ENCODE measurements around the gene TAL1.

Gene TAL1

DNA sequence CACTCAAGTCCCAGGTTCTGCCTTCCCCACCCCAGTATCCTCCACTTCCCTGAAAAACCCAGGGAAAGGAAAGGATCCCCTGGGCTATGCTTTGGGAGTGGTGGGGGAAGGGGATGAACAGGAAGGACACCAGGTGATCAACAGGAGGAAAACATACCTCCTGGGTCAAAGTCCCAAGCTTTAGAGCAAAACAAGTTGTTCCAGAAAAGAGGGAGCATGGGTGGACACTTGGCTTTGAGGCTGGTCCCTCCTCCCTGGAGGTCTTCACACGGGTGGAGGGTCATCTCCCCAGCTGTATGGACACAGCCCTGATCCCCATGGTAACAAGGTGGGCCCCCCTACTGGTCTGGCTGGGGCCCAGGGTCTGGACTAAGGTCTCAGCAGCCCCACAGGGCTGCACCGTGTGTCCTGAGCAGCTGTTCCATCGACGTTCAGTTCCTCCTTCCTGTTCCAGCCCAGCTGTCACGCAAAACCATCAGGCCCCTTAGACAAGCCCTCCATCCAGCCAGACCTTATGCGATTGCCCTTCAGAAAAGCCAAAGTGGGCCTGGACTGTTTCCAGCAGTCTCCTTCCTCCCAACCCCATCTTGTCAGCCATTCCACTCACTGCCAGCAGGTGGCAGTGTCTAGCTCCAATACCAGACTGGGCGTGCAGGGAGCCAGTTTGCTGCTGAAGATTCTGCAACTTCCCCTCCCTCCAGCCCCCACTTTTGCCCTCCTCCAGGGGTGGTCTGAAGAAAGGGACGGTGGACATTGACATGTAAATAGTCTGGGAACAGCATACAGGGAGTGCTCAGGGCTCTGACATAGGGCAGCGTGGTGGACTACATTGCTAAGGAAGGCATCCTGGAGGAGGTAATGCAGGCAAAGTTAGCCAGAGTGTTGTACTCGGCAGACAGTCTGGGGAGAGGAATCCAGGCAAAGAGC lies 39.3 kb downstream of the TAL1 start:
- peaks cover 1% of the 10 kb centered on the region for H3K4me1 Mint-ChIP-seq (ENCODE audit: low read depth)
- H3K27ac Mint-ChIP-seq: no peak overlapping the region
- H3K4me3 Mint-ChIP-seq: no peak overlapping the region
- no peaks in the 10 kb centered on the region for H3K36me3 Mint-ChIP-seq (ENCODE audit: low read depth)
- DNase-seq (ENCODE audit: low spot score): peak; percentile 58
- no peaks in the 10 kb centered on the region for H3K9me3 Mint-ChIP-seq
- peaks cover 5% of the 10 kb centered on the region for H3K27me3 Mint-ChIP-seq (ENCODE audit: low read depth)

DNA sequence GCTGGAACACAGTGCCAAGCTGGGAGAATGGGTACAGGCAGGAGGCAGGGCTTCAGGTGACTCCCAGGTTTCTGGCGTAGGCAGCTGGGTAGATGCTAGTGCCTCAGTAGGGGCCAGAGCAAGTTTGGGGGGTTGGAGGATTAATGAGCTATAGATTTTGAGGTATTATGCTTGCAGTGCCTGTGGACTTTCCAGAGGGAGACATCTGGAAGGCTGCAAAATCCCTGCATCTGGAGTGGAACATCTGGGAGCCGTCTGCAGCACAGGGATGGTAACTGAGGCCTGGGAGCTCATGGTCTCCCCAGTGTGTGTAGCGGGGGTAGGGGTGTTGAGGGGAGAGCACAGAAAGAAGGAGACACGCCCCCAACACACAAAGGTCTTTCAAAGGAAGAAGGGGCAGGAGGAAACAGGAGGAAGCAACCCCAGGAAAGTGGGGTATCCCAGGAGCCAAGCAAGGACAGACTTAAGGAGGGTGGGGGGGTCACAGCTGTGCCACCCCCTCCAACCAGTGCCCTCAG lies 40.0 kb downstream of the TAL1 start:
- H3K4me3 Mint-ChIP-seq: no peak overlapping the region
- no peak for DNase-seq (ENCODE audit: low spot score)
- H3K27ac Mint-ChIP-seq: no peak overlapping the region
- H3K9me3 Mint-ChIP-seq: no peaks in the 10 kb centered on the region
- no peaks in the 10 kb centered on the region for H3K36me3 Mint-ChIP-seq (ENCODE audit: low read depth)
- peaks cover 1% of the 10 kb centered on the region for H3K4me1 Mint-ChIP-seq (ENCODE audit: low read depth)
- peaks cover 5% of the 10 kb centered on the region for H3K27me3 Mint-ChIP-seq (ENCODE audit: low read depth)

GRCh38 chr1:47190857-47191256 lies 41.2 kb downstream of the TAL1 start:
- no peak overlapping the region for H3K4me3 Mint-ChIP-seq
- H3K27me3 Mint-ChIP-seq (ENCODE audit: low read depth): peaks cover 5% of the 10 kb centered on the region
- H3K4me1 Mint-ChIP-seq (ENCODE audit: low read depth): peaks cover 1% of the 10 kb centered on the region
- H3K27ac Mint-ChIP-seq: no peak overlapping the region
- no peak for DNase-seq (ENCODE audit: low spot score)
- H3K36me3 Mint-ChIP-seq (ENCODE audit: low read depth): no peaks in the 10 kb centered on the region
- H3K9me3 Mint-ChIP-seq: no peaks in the 10 kb centered on the region

- Mint-ChIP-seq H3K9me3 (no peaks in the 10 kb centered on the region), H3K27ac (no peak overlapping the region), H3K4me3 (no peak overlapping the region), H3K27me3 (ENCODE audit: low read depth) (peaks cover 5% of the 10 kb centered on the region), H3K36me3 (ENCODE audit: low read depth) (no peaks in the 10 kb centered on the region), H3K4me1 (ENCODE audit: low read depth) (peaks cover 1% of the 10 kb centered on the region)
- no peak for DNase-seq (ENCODE audit: low spot score)
Measured at GRCh38 chr1:47190509-47190855, 41.5 kb downstream of the TAL1 start.

- DNase-seq (ENCODE audit: low spot score): no peak
- peaks cover 1% of the 10 kb centered on the region for H3K4me1 Mint-ChIP-seq (ENCODE audit: low read depth)
- no peak within 1 kb of the TSS for H3K4me3 Mint-ChIP-seq
- H3K27me3 Mint-ChIP-seq (ENCODE audit: low read depth): peaks cover 5% of the 10 kb centered on the region
- H3K9me3 Mint-ChIP-seq: no peaks in the 10 kb centered on the region
- no peak within 1 kb of the TSS for H3K27ac Mint-ChIP-seq
- no peaks in the 10 kb centered on the region for H3K36me3 Mint-ChIP-seq (ENCODE audit: low read depth)
Measured at GRCh38 chr1:47189844-47190508, 42.0 kb downstream of the TAL1 start, which contains the start of gene PDZK1IP1. PDZK1IP1 (minus strand) TSS chr1:47190036; CDS start chr1:47189932, 104 bp downstream.

- no peaks in the 10 kb centered on the region for H3K36me3 Mint-ChIP-seq (ENCODE audit: low read depth)
- no peak overlapping the region for H3K27ac Mint-ChIP-seq
- peaks cover 1% of the 10 kb centered on the region for H3K4me1 Mint-ChIP-seq (ENCODE audit: low read depth)
- no peak overlapping the region for H3K4me3 Mint-ChIP-seq
- DNase-seq (ENCODE audit: low spot score): no peak
- peaks cover 3% of the 10 kb centered on the region for H3K27me3 Mint-ChIP-seq (ENCODE audit: low read depth)
- H3K9me3 Mint-ChIP-seq: no peaks in the 10 kb centered on the region
Measured at GRCh38 chr1:47188791-47189785, 42.9 kb downstream of the TAL1 start.

GRCh38 chr1:47187926-47188250 lies 44.1 kb downstream of the TAL1 start:
- Mint-ChIP-seq H3K27me3 (ENCODE audit: low read depth) (no peaks in the 10 kb centered on the region), H3K4me3 (no peak overlapping the region), H3K4me1 (ENCODE audit: low read depth) (no peaks in the 10 kb centered on the region), H3K9me3 (no peaks in the 10 kb centered on the region), H3K27ac (no peak overlapping the region), H3K36me3 (ENCODE audit: low read depth) (no peaks in the 10 kb centered on the region)
- DNase-seq (ENCODE audit: low spot score): no peak

DNA sequence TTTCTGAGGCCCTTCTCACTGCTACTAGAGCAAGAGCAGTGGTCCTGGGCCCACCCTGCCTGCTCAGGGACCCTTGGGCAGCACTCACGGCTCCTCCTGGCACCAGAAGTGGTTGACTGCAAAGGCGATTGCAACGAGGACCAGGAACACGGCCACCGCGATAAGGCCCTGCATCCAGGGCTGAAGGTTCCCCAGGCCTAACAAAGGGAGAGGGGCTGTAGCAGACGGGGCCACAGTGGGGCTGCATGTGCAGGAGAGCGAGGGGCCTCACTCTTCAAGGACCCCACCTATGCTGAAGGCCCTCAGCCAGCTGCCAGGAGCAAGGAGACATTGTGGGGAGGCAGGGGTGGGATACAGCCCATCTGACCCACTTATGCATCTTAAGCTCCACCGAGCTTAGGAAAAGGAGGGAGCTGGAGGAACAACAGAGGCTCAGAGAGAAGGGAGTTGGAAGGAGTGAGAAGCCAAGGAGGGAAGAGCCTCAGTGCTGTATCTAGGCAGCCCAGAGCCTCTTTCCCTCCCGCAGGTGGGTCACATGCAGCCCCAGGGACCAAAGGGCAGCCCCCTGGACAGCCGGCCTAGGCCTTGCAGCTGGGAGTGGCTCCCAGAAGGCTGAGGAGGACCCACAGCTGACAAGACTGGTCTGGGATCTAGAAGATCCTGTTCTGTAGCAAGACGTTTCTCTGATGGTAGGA lies 44.6 kb downstream of the TAL1 start:
- no peaks in the 10 kb centered on the region for H3K36me3 Mint-ChIP-seq (ENCODE audit: low read depth)
- no peaks in the 10 kb centered on the region for H3K27me3 Mint-ChIP-seq (ENCODE audit: low read depth)
- H3K4me3 Mint-ChIP-seq: no peak overlapping the region
- H3K4me1 Mint-ChIP-seq (ENCODE audit: low read depth): no peaks in the 10 kb centered on the region
- H3K9me3 Mint-ChIP-seq: no peaks in the 10 kb centered on the region
- no peak overlapping the region for H3K27ac Mint-ChIP-seq
- DNase-seq (ENCODE audit: low spot score): no peak

DNA sequence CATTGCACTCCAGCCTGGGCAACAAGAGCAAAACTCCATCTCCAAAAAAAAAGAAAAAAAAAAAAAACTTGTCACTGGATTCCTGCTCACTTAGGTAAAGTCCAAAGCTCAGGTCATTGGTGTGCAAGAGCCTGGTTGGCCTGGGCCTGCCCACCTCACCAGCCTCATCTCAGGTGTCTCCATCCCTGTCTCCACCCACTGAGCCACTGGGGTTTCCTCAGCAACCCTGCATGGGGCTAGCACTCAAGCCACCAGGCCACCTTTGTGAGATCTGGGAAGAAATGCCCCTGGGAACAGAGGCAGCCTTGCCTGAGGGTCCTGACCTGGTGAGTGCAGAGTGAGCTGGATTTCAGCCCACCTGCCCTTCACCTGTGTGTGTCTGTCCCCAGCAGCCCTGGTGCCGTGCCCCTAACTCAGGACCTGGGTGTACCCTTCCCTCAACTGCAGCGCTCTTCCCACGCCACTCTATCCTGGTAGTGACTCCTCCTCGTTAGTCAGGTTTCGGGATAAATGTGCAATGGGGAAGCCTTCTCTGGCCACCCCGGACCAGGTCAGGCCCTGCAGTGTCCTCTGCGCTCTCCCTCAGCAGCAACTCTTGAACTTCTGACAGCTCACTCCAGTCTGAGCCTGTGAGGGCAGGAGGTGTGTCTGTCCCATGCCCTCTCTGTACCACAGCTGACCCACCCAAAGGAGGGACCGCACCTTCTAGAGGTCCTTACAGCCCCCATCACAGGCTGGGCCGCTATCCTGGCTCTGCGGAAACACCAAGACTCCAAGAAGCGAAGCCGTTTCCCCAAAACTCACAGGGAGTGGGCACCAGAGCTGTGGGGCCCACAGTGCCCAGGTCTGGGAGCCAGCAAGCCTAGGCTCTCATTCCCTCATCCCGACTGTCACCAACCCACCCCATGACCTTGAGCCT lies 45.5 kb downstream of the TAL1 start:
- no peaks in the 10 kb centered on the region for H3K9me3 Mint-ChIP-seq
- no peak overlapping the region for H3K27ac Mint-ChIP-seq
- H3K4me1 Mint-ChIP-seq (ENCODE audit: low read depth): no peaks in the 10 kb centered on the region
- no peaks in the 10 kb centered on the region for H3K27me3 Mint-ChIP-seq (ENCODE audit: low read depth)
- DNase-seq (ENCODE audit: low spot score): no peak
- no peaks in the 10 kb centered on the region for H3K36me3 Mint-ChIP-seq (ENCODE audit: low read depth)
- H3K4me3 Mint-ChIP-seq: no peak overlapping the region

DNA sequence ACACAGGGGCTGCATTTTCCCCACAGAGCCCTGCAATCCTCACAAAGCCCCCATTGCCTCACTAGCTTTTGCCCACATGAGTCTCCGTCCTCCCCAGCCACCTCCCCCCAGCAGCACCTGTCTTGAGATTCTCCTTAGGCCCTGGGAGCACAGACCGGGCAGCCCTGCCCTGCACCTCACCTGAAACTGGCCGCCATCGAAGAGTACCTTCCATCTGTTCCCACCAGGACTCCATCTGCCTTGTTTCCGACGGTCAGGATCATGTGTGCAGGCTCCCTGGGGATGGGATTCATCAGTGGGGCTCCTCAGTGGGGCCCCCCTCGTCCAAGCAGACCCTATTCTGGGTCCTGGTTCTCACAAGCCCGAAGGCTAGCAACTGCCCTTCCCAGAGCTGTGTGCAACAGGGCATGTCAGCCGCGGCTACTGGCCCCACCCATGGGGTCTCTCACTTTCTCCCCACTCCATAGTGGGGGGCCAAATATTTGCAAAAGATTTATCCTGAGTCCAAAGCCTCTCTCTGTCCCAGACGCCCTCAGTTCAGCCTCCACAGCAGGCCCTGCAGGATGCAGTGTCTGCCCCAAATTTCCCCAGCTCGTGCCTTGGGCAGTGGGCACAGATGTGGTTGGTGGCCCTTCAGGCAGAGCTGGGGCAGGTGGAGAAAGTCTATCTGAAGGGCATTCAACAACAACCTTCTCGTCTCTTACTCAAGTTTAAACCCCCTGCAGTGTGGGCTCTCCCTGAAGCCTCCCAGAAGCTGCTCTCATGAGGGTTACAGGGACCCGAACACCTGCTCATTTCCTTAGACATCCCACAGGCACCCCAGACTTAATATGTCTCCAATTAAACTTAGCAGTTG lies 47.0 kb downstream of the TAL1 start:
- Mint-ChIP-seq H3K9me3 (no peaks in the 10 kb centered on the region), H3K36me3 (ENCODE audit: low read depth) (no peaks in the 10 kb centered on the region), H3K27ac (no peak overlapping the region), H3K4me1 (ENCODE audit: low read depth) (no peaks in the 10 kb centered on the region), H3K4me3 (no peak overlapping the region), H3K27me3 (ENCODE audit: low read depth) (peaks cover 7% of the 10 kb centered on the region)
- no peak for DNase-seq (ENCODE audit: low spot score)

- Mint-ChIP-seq H3K36me3 (ENCODE audit: low read depth) (no peaks in the 10 kb centered on the region), H3K27me3 (ENCODE audit: low read depth) (peaks cover 10% of the 10 kb centered on the region), H3K4me1 (ENCODE audit: low read depth) (peaks cover 3% of the 10 kb centered on the region), H3K9me3 (no peaks in the 10 kb centered on the region), H3K4me3 (no peak overlapping the region), H3K27ac (no peak overlapping the region)
- DNase-seq (ENCODE audit: low spot score): no peak
Measured at GRCh38 chr1:47184090-47184821, 47.8 kb downstream of the TAL1 start.
